Smooth muscle cell of the brain vasculature (primary cell): ENCODE measurements around the gene AAMDC.

Experiments
- DNase-seq: peaks from one replicate; pipeline ENCODE4 v3.0.0-alpha.2; 2012; ENCODE audit warnings: low read depth, low spot score

AAMDC gene

DNA sequence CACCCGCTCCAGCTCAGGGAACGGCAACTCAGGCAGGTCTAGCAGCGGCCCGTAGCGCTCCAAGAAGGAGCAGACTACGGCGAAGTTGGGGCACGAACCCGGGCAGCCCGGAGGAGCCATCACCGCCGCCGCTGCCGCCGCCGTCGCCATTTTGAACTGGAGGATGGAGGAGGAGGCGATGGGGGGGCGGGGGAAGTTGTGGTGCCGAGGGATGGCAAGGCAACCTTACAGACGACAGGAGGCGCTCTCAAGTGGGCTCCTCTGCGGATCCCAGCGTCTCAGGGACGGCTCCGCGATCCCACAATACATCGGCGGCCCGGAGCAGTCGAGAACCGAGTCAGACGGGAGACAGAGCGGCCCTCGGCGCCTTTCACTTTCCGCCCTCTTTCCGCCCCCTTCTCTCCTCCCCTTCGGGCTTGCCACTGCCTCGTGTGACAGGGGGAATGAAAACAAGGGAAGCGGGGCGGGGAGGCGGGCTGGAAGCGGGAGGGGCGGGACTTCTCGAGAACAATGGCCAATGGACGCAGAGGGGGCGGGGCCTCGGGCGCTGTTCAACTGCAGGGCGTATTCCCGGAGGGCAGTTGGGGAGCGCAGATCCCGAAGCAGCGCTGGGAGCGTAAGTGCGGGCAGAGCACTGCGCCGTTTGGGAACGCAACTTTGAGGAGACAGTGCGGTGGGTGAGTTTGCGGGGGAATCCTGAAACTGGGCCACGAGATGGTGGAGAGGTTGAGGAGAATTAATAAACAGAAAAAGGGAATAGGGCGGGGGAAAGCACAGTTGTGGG is at the start of gene AAMDC, which contains the start of gene RSF1:
AAMDC (plus strand) TSS at position 580 of the 784 bp plus-strand sequence. CDS start 21,353 bp downstream, outside the sequence.
RSF1 (minus strand) TSS at position 158 of the 784 bp plus-strand sequence; CDS start at position 150, 8 bp downstream.
- DNase-seq, result peak; percentile 98

DNA sequence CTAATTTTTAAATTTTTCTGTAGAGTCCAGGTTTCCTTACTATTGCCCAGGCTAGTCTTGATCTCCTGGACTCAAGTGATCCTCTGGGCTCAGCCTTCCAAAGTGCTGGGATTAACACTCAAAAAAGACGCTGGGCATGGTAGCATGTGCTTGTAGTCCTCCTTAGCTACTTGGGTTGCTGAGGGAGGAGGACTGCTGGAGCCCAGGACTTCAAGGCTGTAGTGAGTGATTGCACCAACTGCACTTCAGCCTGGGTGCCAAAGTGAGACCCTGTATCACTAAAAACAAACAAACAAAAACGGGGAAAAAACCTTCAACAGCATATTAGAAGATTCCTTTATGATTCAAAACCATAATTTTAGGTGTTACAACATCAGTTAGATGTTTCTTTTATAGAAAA is 45.0 kb upstream of the AAMDC start:
- DNase-seq, result no peak

DNA sequence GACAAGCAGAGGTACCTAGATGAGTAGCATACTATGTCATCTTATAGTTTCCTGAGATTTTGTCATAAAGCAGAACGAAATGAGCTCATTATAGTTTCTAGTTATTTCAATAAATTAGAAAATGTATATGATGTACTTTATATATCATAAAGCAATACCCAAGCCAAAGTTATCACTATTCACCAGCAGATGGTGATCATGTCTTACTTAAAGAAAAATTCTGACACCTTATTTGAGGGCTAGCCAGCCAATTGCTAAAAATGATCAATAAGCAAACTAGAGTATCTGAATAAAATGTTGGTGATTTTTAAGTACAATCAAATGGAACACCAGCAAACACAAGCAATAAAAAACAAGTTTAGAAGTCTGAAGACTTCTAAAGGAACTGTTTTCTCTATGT is 44.5 kb upstream of the AAMDC start:
- DNase-seq, result no peak

DNA sequence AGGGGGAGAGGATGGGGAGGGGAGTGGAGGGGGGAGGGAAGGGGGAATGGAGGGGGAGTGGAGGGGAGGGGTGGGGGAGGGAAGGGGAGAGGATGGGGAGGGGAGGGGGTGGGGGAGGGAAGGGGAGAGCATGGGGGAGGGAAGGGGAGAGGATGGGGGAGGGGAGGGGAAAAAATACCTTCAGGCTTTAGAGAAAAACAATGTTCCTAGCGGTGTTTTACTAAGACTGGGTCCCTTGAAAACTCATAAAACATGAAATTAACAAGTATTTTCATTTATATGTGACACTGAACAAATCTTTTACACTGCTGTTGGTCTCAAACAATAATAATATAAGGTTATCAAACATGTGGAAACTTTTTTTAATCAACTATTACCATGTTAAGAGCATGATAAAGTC is 42.8 kb upstream of the AAMDC start:
- no peak for DNase-seq

DNA sequence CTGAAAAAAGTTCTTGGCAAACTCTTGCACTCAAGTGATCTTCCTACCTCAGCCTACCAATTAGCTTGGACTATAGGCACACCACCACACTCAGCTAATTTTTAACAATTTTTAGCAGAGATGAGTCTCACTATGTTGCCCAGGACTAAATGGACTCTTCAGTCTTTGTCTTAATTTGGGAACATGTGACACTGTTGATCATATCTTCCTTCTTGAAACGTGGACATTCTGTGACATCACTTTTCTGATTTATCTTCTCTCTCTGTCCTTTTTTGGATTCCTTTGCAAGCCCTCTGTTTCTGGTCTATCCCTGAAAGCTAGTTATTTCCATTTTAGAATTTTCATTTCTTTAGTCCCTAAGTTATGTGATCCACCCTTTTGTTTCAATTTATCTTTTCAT is 42.4 kb upstream of the AAMDC start:
- DNase-seq, result no peak

DNA sequence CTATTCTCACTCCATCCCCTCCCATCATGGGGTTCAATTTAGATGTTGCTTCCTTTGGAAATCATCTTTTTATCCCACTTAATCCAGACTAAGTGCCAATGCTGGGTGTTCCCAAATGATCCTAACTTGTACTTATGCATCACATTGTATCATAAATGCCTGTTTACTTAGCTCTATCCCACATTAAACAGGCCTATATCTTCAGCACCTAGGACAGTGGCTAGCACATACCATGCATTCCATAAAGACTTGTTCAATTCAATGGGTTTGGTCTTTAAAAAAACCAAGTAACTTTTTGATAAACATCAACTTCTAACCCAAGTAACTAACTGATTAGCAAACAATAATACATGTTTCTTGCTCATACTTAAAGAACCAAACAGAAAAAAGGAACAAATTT is 41.0 kb upstream of the AAMDC start:
- DNase-seq, result no peak

DNA sequence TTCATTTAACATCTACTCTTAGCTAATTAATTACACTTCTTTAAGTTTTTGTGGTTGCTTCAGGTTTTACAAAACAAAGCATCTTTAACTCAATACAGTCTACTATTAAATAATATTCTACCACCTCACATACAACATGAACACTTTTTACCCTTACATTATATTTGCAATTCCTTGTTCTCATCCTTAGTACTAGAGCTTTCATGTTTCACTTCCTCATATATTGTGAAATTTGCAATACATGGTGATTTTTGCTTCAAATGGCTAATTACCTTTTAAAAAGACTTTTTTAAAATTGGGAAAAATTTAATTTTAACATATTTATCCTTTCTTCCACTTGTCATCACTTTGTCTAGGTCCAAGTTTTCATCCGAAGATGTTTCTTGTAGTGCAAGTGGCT is 37.9 kb upstream of the AAMDC start:
- DNase-seq, result no peak

DNA sequence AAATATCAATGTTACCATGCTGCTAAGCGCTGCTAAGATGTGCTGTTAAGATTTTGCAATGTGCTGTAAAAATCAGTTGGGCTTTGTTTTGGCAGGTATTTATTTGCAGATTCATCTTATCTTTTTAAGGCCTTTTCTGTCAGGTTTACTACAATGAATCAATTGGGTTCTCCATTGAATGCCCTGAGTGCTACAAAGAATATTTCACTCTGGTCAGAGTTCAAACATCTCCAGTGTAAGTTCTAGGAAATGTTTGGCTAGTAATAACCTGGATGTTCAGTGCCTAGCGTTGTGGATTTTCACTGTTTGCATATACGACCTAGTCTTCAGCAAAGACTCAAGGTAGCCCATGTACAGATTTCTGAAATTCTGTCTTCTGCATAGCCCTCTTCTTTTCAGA is 36.4 kb upstream of the AAMDC start:
- DNase-seq, result no peak

DNA sequence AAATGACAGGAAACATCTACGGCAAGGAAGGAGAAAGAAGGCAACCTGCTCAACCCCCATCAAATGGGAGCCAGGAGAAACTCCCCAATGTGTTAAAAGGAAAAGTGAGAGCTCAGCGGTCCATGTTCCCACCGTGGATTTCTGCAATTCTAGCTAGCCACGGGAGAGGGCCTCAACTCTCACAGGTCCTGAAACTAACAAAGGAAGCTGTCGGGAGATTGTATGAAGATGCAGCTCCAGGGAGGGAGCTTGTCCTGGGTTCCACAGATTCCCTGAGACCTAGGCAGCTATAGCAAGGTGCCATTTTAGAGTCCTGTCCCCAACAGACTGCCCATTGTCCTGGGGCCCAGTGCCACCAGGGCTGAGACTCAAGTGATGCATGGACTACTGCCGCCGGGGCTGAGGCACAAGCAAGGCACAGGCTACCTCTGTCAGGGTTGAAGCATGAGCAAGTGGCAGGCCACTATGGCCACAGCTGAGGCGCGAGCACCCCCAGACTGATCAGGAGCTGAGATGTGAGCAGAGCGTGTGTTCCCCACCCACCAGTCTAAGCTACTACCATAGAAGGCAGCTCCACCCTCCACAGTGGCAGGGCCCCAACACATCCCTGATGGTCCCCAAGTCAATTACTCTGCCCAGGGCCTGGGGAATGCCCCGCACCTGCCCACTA is 31.7 kb upstream of the AAMDC start:
- no peak for DNase-seq

DNA sequence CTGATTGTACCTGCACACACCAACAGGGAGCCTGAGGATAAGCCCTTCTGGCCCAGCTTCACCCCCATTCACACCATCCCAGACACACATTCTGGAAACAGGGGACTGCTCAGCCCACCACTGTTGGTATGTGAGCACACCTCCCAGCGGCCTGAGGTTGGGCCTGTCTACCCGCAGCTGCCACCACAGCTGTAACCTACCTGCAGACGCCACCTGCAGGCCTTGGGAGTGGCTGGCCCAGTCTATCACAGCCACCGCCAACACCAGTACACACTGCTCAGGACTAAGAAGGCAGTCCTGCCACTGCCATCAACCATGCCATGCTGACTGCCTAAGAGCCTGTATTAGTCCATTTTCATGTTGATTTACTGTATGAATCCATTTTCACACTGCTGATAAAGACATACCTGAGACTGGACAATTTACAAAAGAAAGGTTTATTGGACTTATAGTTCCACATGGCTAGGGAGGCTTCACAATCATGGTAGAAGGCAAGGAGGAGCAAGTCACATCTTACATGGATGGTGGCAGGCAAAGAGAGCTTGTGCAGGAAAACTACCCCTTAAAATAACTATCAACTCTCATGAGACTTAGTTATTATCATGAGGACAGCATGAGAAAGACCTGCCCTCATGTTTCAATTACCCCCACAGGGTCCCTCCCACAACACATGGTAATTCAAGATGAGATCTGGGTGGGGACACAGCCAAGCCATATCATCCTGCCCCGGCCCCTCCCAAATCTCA is 31.0 kb upstream of the AAMDC start:
- no peak for DNase-seq

DNA sequence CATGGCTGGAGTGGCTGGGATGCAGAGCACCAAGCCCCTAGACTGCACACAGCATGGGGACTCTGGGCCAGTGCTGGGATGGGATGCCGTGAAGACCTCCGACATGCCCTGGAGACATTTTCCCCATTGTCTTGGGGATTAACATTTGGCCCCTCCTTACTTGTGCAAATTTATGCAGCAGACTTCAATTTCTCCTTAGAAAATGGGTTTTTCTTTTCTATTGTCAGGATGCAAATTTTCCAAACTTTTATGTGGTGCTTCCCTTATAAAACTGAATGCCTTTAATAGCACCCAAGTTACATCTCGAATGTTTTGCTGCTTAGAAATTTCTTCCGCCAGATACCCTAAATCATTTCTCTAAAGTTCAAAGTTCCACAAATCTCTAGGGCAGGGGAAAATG is 29.6 kb upstream of the AAMDC start:
- DNase-seq, result no peak

DNA sequence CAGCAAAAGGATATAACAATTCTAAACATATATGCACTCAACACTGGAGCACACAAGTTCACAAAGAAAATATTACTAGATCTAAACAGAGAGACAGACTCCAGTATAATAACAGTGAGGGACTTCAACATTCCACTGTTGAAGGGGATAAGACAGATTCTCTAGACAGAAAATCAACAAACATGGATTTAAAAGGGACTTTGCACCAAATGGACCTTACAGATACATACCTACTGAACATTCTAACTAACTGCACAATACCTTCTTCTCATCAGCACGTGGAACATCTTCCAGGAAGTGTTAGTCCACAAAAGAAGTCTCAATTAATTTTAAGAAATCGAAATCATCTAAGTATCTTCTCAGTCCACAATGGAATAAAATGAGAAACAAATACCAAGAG is 27.0 kb upstream of the AAMDC start:
- no peak for DNase-seq

DNA sequence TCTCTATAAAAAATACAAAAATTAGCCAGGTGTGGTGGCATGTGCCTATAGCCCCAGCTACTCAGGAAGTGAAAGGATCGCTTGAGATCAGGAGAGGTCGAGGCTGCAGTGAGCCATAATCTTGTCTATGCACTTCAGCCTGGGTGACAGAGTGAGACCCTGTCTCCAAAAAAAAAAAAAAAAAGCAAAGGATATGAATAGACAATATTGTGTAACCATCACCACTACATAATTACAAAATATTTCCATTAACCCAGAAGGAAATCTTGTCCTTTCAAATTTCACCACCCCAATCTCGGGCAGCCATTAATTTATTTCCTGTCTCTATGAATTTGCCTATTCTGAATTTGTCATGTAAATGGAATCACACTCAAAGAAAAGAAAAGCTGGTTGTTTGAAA is 21.6 kb upstream of the AAMDC start:
- no peak for DNase-seq

DNA sequence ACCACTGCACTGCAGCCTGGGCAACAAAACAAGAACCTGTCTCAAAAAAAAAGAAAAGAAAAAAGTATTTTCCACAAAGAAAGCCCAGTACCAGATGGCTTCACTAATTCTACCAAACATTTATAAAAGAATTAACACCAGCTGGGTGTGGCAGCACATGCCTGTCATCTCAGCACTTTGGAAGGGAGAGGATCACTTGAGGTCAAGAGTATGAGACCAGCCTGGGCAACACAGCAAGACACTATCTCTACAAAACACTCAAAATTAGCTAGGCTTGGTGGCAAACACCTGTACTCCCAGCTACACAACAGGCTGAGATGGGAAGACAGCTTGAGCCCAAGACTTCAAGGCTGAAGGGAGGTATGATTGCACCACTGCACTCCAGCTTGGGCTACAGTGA is 20.5 kb upstream of the AAMDC start:
- DNase-seq, result no peak

DNA sequence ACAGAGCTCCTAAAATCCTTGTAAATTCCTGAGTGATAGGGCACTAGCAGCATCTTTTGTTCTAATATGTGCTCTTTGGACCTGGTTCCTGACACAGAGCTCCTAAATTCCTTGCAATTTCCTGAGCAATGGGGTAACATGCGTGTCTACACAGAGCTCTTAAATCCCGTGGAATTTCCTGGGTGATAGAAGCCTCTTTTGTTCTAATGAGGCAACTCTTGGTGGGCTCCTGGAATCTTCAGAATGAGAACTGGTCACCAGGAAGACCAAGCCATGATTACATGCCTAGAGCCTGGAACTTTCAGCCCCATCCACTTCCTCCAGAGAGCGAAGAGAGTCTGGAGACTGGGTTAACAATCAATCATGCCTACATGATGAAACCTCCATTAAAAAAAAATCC is 19.5 kb upstream of the AAMDC start:
- DNase-seq, result no peak

DNA sequence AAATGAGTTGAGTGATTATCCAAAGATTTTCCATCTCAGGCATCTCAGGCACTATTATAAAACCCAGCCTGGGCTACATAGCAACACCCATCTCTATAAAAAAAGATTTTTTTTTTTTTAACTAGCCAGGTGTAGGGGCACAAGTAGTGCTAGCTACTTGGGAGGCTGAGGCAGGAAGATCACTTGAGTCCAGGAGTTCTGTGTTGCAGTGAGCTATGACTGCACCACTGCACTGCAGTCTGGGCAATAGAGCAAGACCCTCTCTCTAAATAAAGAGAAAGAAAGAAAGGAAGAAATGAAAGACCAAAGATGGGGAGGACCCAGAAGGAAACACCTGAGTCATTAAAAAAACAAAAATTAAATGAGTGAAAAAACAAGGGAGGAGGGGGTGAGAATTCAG is 14.5 kb upstream of the AAMDC start:
- no peak for DNase-seq

DNA sequence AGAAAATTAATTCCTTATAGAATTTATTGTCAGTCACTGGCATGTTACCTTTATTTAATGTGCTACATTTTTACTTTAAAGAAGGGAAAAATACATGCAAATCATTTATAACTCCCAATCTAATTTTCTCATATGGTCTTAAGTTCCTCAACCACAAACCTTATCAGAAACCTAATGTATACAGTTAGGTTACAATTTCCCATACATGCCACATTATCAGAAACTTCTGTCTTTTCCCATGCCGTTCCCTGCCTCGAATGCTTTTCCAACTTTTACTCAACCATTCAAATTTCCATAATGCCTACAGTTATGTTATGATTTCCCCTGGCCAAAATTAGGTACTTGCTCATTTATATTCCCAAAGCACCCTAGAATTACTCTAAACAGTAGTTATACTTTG is 14.0 kb upstream of the AAMDC start:
- no peak for DNase-seq

DNA sequence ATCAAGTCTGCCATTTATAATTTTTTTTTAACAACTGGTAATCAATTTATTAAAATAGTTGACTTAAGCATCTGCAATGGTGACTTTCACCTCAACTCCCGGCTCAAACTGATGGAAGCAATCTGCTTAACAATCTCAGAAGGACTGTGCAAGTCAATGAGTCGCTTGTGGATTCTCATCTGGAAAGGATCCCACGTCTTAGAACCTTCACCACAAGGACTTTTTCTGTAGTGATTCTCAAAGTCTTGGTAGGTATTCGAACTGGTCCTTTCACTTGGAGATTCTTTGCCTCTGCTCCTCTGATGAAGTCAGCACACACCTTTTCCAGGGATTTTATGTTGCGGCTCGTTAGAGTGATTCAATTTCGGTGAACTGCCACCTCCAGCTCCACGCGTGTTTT is 7.7 kb upstream of the AAMDC start:
- DNase-seq, result no peak

DNA sequence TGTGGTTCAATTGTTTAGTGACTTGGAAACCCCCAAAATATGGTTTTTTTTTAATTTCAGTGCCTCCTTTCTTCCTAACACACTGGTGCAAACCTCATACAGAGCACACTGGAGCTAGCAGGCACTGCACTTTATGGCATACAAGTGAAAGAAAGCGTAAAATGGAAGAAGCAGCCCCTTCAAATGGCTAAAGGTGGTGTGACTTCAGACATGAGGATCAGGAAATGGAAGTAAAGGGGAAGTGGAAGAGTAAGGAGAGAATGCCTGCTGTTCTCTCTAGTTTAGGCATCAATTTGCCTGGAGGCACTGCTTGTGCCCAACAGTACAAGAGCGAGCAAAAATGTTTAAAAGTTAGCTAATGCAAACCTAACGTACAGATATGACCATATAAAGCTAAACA is 6.1 kb upstream of the AAMDC start:
- no peak for DNase-seq

DNA sequence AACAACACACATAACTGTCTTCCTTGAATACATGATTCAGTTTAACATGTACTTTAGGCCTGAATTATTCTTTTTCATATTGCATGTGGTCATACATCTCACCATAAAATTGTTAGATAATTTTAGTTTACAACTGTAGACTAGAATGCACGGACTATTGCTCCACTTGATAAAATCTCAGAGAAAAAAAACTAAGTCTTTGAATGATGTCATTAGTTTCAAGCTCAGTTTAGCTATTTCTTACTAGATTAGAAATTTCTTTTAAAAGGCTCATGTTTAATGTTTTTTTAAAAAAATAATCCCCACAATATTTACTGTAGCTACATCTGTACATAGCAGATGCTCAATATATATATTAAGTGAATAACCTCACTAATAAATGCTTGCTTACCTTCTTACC is 5.5 kb upstream of the AAMDC start:
- DNase-seq, result no peak

DNA sequence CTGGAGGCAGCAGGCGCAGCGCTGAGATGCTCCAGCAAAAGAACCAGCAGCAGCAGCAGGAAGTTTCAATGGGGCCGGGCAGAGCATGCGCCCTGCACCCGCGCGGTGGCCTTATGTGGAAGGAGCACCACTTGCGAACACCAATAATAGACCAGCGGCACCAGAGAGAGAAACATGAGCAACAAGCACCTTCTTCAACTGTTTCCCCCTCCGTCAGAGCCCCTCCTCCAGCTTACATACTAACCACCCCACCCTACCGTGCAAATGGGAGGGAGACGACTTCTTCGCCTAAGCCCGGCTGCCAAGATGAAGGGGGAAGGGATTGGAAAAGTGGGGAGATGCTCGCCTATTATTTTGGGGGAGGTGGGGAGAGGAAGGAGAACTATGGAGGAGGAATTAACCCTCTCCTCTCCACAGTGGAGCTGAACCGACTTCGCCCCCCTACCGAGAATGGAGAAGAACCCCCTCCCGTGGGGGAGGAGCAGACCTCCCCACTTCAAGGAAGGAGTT is 1.5 kb upstream of the AAMDC start:
- peak; percentile 71 for DNase-seq

DNA sequence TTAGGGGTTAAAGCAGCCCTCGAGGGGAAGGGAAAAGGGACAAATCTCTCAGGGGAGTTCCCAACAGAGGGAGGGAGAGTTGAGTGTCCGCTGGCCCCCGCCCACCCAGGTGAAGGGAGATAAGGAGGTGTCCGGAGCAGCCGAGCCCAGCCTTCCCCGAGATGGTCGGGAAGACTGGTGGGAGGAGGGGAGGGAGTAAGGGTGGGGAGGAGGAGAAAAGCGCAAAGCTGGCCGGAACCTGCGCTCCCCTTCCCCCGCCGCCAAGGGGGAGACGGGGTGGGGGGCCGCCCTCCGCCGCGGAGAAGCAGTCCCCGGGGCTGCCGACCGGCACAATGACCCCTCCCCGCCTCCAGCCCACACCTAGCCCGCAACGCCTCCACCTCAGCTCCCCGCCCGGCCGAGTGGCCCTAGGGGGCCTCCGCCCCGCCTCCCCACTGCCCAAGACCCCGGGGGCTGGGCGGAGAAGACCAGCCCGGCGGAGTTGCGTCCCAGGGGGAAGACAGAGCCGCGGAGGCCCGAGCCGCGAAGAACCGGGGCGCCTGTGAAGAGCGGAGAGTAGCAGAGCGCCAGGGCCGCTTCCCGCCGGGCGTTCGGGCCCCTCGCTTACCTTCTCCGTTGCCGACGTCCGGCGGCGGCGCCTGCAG is 901 bp upstream of the AAMDC start:
- no peak for DNase-seq
